A549 (cell line): ENCODE measurements around the gene SLC41A1. TPM values are rescaled to one million over a fixed set of nuclear protein-coding genes. Genes with fewer than 3 reads are reported as not detected.

Experiments used
- ATAC-seq, 2 experiments: fragments of 200-7000 bp in 1 of 2; fragments of >200 bp in 1 of 2; cut with Nextera tagmentation in 1 of 2; cut with Tn5 transposase in 1 of 2; 3 replicates each; pipeline versions ENCODE4 v1.8.0 to v1.9.1; 2018 to 2020; ENCODE audit warnings: mild to moderate bottlenecking in 1 of 2, moderate library complexity in 1 of 2
- CTCF ChIA-PET: fragments of 300-600 bp; sonication (Branson Sonifier 250); formaldehyde crosslinking; extraction: SDS; loops from one replicate; lab custom pipeline; 2021; ENCODE audit warnings: antibody characterized with exemption, inconsistent platforms; lab: Yijun Ruan, JAX
- POLR2A ChIA-PET: fragments of 350-600 bp; formaldehyde crosslinking; extraction: SDS; loops from one replicate; lab custom pipeline; 2021; ENCODE audit warnings: antibody characterized with exemption, inconsistent platforms; lab: Yijun Ruan, JAX
- DNase-seq, 2 experiments: peaks; one replicate each; pipeline versions ENCODE4 v3.0.0 to v3.0.0-alpha.2; 2011 to 2016; ENCODE audit warnings: low read depth in 1 of 2, low spot score in 1 of 2
- FAIRE-seq: peaks from 2 replicates; lab custom pipeline; 2011; peaks lifted over from hg19 to GRCh38; lab: Jason Lieb, UNC
- H3K27ac ChIP-seq, 2 experiments: fragments of >200 bp; sonication (Bioruptor Twin); formaldehyde crosslinking; 3 replicates each; pipeline ENCODE4 v1.5.1; 2016 to 2017
- H3K4me1 ChIP-seq: fragments of >200 bp; sonication (Bioruptor Twin); formaldehyde crosslinking; 3 replicates; pipeline ENCODE4 v1.6.1; 2016
- H3K4me2 ChIP-seq: fragments of >200 bp; sonication (Bioruptor Twin); formaldehyde crosslinking; 3 replicates; pipeline ENCODE4 v1.6.1; 2016
- H3K4me3 ChIP-seq: fragments of >200 bp; sonication (Bioruptor Twin); formaldehyde crosslinking; 3 replicates; pipeline ENCODE4 v1.5.1; 2016
- H3K9me3 ChIP-seq: fragments of >200 bp; sonication (Bioruptor Twin); formaldehyde crosslinking; 3 replicates; pipeline ENCODE4 v1.6.1; 2016
- BHLHE40 ChIP-seq: IDR thresholded peaks from 2 replicates; pipeline ENCODE4 v1.6.1; 2012; ENCODE audit warnings: low read depth, low read length, inconsistent platforms
- CBX8 ChIP-seq: fragments of 200-600 bp; sonication (generic); IDR thresholded peaks from 2 replicates; pipeline ENCODE4 v1.6.1; 2016
- CEBPB ChIP-seq, 2 experiments: fragments of >200 bp in 1 of 2; sonication (Bioruptor Twin) in 1 of 2; formaldehyde crosslinking in 1 of 2; IDR thresholded peaks; 2 replicates each; pipeline ENCODE4 v1.6.1; 2012 to 2016
- CHD2 ChIP-seq: fragments of 150-350 bp; IDR thresholded peaks from 2 replicates; pipeline ENCODE4 v1.6.1; 2014; ENCODE audit warnings: low read length; ENCODE audit not compliant: partially characterized antibody
- EHMT2 ChIP-seq: fragments of 200-600 bp; sonication (generic); IDR thresholded peaks from 2 replicates; pipeline ENCODE4 v1.6.1; 2016; ENCODE audit warnings: antibody characterized with exemption, low read depth, mild to moderate bottlenecking, moderate library complexity
- ELK1 ChIP-seq: fragments of 150-350 bp; IDR thresholded peaks from 2 replicates; pipeline ENCODE4 v1.6.1; 2014; ENCODE audit warnings: low read depth, mild to moderate bottlenecking, low read length
- EP300 ChIP-seq, 2 experiments: fragments of >200 bp; sonication (Bioruptor Twin); formaldehyde crosslinking; IDR thresholded peaks; 2 replicates in 1 of 2; 3 replicates in 1 of 2; pipeline ENCODE4 v1.6.1; 2016 to 2017
- ESRRA ChIP-seq: fragments of 150-350 bp; IDR thresholded peaks from 2 replicates; pipeline ENCODE4 v1.6.1; 2014; ENCODE audit warnings: mild to moderate bottlenecking, low read length, borderline replicate concordance
- FOSB ChIP-seq: fragments of 250-450 bp; sonication (Bioruptor Pico); IDR thresholded peaks from 2 replicates; pipeline ENCODE4 v1.5.0; 2020; ENCODE audit warnings: mild to moderate bottlenecking, moderate library complexity
- FOSL2 ChIP-seq, 2 experiments: fragments of 450-650 bp in 1 of 2; fragments of >200 bp in 1 of 2; sonication (Bioruptor Twin) in 1 of 2; formaldehyde crosslinking; IDR thresholded peaks; 2 replicates each; pipeline versions ENCODE4 v1.5.0 to v1.6.1; 2016 to 2020; ENCODE audit warnings: mild to moderate bottlenecking in 1 of 2, moderate library complexity in 1 of 2
- HDAC2 ChIP-seq: fragments of 200-600 bp; sonication (generic); IDR thresholded peaks from 2 replicates; pipeline ENCODE4 v1.6.1; 2016
- HES2 ChIP-seq: fragments of >200 bp; sonication (Bioruptor Twin); formaldehyde crosslinking; IDR thresholded peaks from 2 replicates; pipeline ENCODE4 v1.6.1; 2016
- HOXA7 ChIP-seq: fragments of 250-450 bp; sonication (Bioruptor Pico); IDR thresholded peaks from 2 replicates; pipeline ENCODE4 v1.5.0; 2020; ENCODE audit warnings: mild to moderate bottlenecking, moderate library complexity
- KDM1A ChIP-seq: fragments of 200-600 bp; sonication (generic); IDR thresholded peaks from 2 replicates; pipeline ENCODE4 v1.6.1; 2016; ENCODE audit warnings: low read depth, mild to moderate bottlenecking
- MAX ChIP-seq: IDR thresholded peaks from 2 replicates; pipeline ENCODE4 v1.6.1; 2012
- MAZ ChIP-seq: fragments of 150-350 bp; IDR thresholded peaks from 2 replicates; pipeline ENCODE4 v1.6.1; 2014; ENCODE audit warnings: antibody characterized with exemption, low read depth, low read length, borderline replicate concordance
- MYC ChIP-seq: IDR thresholded peaks from 2 replicates; pipeline ENCODE4 v1.6.1; 2012; ENCODE audit warnings: mild to moderate bottlenecking, inconsistent platforms, low read length, improper control_type of control experiment, borderline replicate concordance
- NFE2L2 ChIP-seq: fragments of 150-350 bp; conservative IDR thresholded peaks from 2 replicates; pipeline ENCODE4 v1.6.1; 2014; ENCODE audit warnings: low read length
- PBX3 ChIP-seq: IDR thresholded peaks from 2 replicates; pipeline ENCODE4 v1.6.1; 2012
- POLR2A ChIP-seq: IDR thresholded peaks from 2 replicates; pipeline ENCODE4 v1.6.1; 2012; ENCODE audit warnings: mild to moderate bottlenecking, low read length
- RAD21 ChIP-seq, 2 experiments: fragments of >200 bp in 1 of 2; sonication (Bioruptor Twin) in 1 of 2; formaldehyde crosslinking in 1 of 2; IDR thresholded peaks in 1 of 2; conservative IDR thresholded peaks in 1 of 2; 2 replicates in 1 of 2; 3 replicates in 1 of 2; pipeline ENCODE4 v1.6.1; 2012 to 2018; ENCODE audit warnings: inconsistent platforms in 1 of 2
- RFX5 ChIP-seq: fragments of 450-650 bp; IDR thresholded peaks from 2 replicates; pipeline ENCODE4 v1.7.1; 2014; ENCODE audit warnings: antibody characterized with exemption, mild to moderate bottlenecking, moderate library complexity
- RNF2 ChIP-seq: fragments of 200-600 bp; sonication (generic); IDR thresholded peaks from 2 replicates; pipeline ENCODE4 v1.6.1; 2016; ENCODE audit warnings: low read depth, mild to moderate bottlenecking, antibody characterized with exemption, moderate library complexity, borderline replicate concordance
- SMC3 ChIP-seq: fragments of >200 bp; sonication (Bioruptor Twin); formaldehyde crosslinking; IDR thresholded peaks from 3 replicates; pipeline ENCODE4 v1.6.1; 2018; ENCODE audit warnings: inconsistent platforms
- USF2 ChIP-seq: fragments of 450-650 bp; IDR thresholded peaks from 2 replicates; pipeline ENCODE4 v1.6.1; 2014; ENCODE audit warnings: antibody characterized with exemption
- WGBS: methylation state at CpG from one replicate; pipeline ENCODE4 v1.1.6; 2017; ENCODE audit errors: missing lambda C conversion rate; 5-methylcytosine and 5-hydroxymethylcytosine counted together
- polyA plus RNA-seq, 4 experiments: library from polyadenylated mRNA; depleted of rRNA in 3 of 4; stranded (reverse); fragments of >200 nt; fragmentation: RNase III in 1 of 4; extraction: RNeasy Plus Mini Kit Qiagen cat#74134 plus additional on column Dnase treatment in 1 of 4; gene quantifications; 2 replicates in 3 of 4; 3 replicates in 1 of 4; pipeline ENCODE4 v1.2.3, GENCODE V29; 2011 to 2017

SLC41A1 gene
- polyA plus RNA-seq, 2 of the 4 experiments (the other 2 are of a cell fraction) = 25.6 to 26.0 TPM

- POLR2A ChIA-PET = no interaction called here
- ATAC-seq (no peak), FAIRE-seq (no peak), DNase-seq (no peak)
- TF ChIP-seq EP300 (IDR thresholded peaks at IDR 0.05) (no peak), HES2 (no peak), ELK1 (no peak), FOSB (CRISPR knock-in tag) (no peak), RNF2 (no peak), FOSL2 (IDR thresholded peaks at IDR 0.05) (no peak), FOSL2 (CRISPR knock-in tag; IDR thresholded peaks at IDR 0.05) (no peak), CBX8 (no peak), ESRRA (no peak), POLR2A (no peak), RFX5 (no peak), MAX (no peak), MYC (no peak), BHLHE40 (no peak), HDAC2 (no peak), RAD21 (conservative IDR thresholded peaks at IDR 0.05 in 1 of 2, IDR thresholded peaks at IDR 0.05 in 1 of 2) (no peak), EHMT2 (no peak), HOXA7 (no peak)
- WGBS = 49% methylated on average over 3 of the region's 3 CpGs
- Histone ChIP-seq H3K4me3 (no peak overlapping the region), H3K27ac (no peak overlapping the region), H3K9me3 (no peaks in the 10 kb centered on the region), H3K4me2 (no peak overlapping the region), H3K4me1 (no peaks in the 10 kb centered on the region)
- CTCF ChIA-PET = interaction anchor here (0.9 to 3.5 kb wide), 4 partner anchors 35 to 152 kb away, joined by 4 to 17 read pairs (median 4); no protein-coding TSS in a partner anchor
These were observed 14.0 kb upstream of the SLC41A1 start for GRCh38 chr1:205826995-205827394.

- DNase-seq (no peak), ATAC-seq (no peak), FAIRE-seq (no peak)
- Histone ChIP-seq H3K4me3 (no peak overlapping the region), H3K27ac (no peak overlapping the region), H3K4me2 (no peak overlapping the region), H3K9me3 (no peaks in the 10 kb centered on the region), H3K4me1 (no peaks in the 10 kb centered on the region)
- 69% methylated on average over 8 of the region's 8 CpGs for WGBS
- POLR2A ChIA-PET = no interaction called here
- CTCF ChIA-PET = interaction anchor here (0.7 to 3.5 kb wide), 5 partner anchors 9 to 280 kb away, joined by 3 to 17 read pairs (median 5); no protein-coding TSS in a partner anchor
- TF ChIP-seq ESRRA = no peak
- TF ChIP-seq KDM1A = no peak
- TF ChIP-seq CHD2 = no peak
- no peak for TF ChIP-seq PBX3
- TF ChIP-seq MAZ = no peak
- no peak for TF ChIP-seq RNF2
- TF ChIP-seq BHLHE40 = no peak
- TF ChIP-seq SMC3 = no peak
- TF ChIP-seq USF2 = no peak
- no peak for TF ChIP-seq CEBPB (IDR thresholded peaks at IDR 0.05)
- TF ChIP-seq HES2 = no peak
- no peak for TF ChIP-seq EP300 (IDR thresholded peaks at IDR 0.05)
- no peak for TF ChIP-seq NFE2L2
These were observed 13.2 kb upstream of the SLC41A1 start for GRCh38 chr1:205826016-205826806.
